ENCODE results near the gene UBAC1. TPM values are rescaled to one million over a fixed set of nuclear protein-coding genes. Genes with fewer than 3 reads are reported as not detected.

UBAC1 gene
- total RNA-seq, 4 donors from 2014 or later = 52.9 to 76.3 (median 63.5) TPM

GRCh38 chr9:135898634-135899407 is 62.4 kb downstream of the UBAC1 start:
- no peak for ATAC-seq
- peaks cover 0 to 23% (median 0%) of the 10 kb centered on the region in 3 donors for H3K4me1 ChIP-seq
- H3K27ac ChIP-seq = no peak overlapping the region
- no peaks in the 10 kb centered on the region for H3K9me3 ChIP-seq
- WGBS, 2 donors (ENCODE audit: low coverage in 1 of 2) = 66 to 77% methylated on average over 5 to 11 of the region's 11 CpGs
- H3K36me3 ChIP-seq = no peaks in the 10 kb centered on the region
- TF ChIP-seq POLR2AphosphoS5 (IDR thresholded peaks at IDR 0.05) (no peak), POLR2A (IDR thresholded peaks at IDR 0.05) (no peak), CTCF (IDR thresholded peaks at IDR 0.05) (no peak), EP300 (IDR thresholded peaks at IDR 0.05) (no peak)
- no peaks in the 10 kb centered on the region for H3K27me3 ChIP-seq
- no peak overlapping the region for H3K4me3 ChIP-seq

- no peak overlapping the region for H3K4me3 ChIP-seq
- 90 to 100% methylated on average over 1 to 2 of the region's 2 CpGs for WGBS, 2 donors (ENCODE audit: low coverage in 1 of 2)
- TF ChIP-seq CTCF (IDR thresholded peaks at IDR 0.05) (no peak), EP300 (IDR thresholded peaks at IDR 0.05) (no peak), POLR2A (IDR thresholded peaks at IDR 0.05) (no peak), POLR2AphosphoS5 (IDR thresholded peaks at IDR 0.05) (no peak)
- no peak for ATAC-seq
- H3K36me3 ChIP-seq = no peaks in the 10 kb centered on the region
- H3K4me1 ChIP-seq = peaks cover 0 to 21% (median 0%) of the 10 kb centered on the region in 3 donors
- no peaks in the 10 kb centered on the region for H3K9me3 ChIP-seq
- H3K27ac ChIP-seq = no peak overlapping the region
- no peaks in the 10 kb centered on the region for H3K27me3 ChIP-seq
These were observed 64.5 kb downstream of the UBAC1 start for GRCh38 chr9:135896626-135897025.

GRCh38 chr9:135896205-135896604 is 65.0 kb downstream of the UBAC1 start:
- 78 to 90% methylated on average over 3 of the region's 3 CpGs for WGBS, 2 donors (ENCODE audit: low coverage in 1 of 2)
- Histone ChIP-seq H3K27me3 (no peaks in the 10 kb centered on the region), H3K27ac (no peak overlapping the region), H3K36me3 (no peaks in the 10 kb centered on the region), H3K9me3 (no peaks in the 10 kb centered on the region), H3K4me1 (peaks cover 0 to 25% (median 0%) of the 10 kb centered on the region in 3 donors), H3K4me3 (no peak overlapping the region)
- no peak for TF ChIP-seq EP300 (IDR thresholded peaks at IDR 0.05)
- no peak for TF ChIP-seq CTCF (IDR thresholded peaks at IDR 0.05)
- no peak for TF ChIP-seq POLR2A (IDR thresholded peaks at IDR 0.05)
- TF ChIP-seq POLR2AphosphoS5 (IDR thresholded peaks at IDR 0.05) = no peak
- no peak for ATAC-seq

- Histone ChIP-seq H3K27me3 (no peaks in the 10 kb centered on the region), H3K36me3 (no peaks in the 10 kb centered on the region), H3K4me1 (peaks cover 0 to 34% (median 8%) of the 10 kb centered on the region in 3 donors), H3K9me3 (no peaks in the 10 kb centered on the region), H3K4me3 (no peak overlapping the region), H3K27ac (no peak overlapping the region)
- 91 to 93% methylated on average over 4 of the region's 4 CpGs for WGBS, 2 donors (ENCODE audit: low coverage in 1 of 2)
- TF ChIP-seq CTCF (IDR thresholded peaks at IDR 0.05) (no peak), POLR2AphosphoS5 (IDR thresholded peaks at IDR 0.05) (no peak), EP300 (IDR thresholded peaks at IDR 0.05) (no peak), POLR2A (IDR thresholded peaks at IDR 0.05) (no peak)
- no peak for ATAC-seq
These were observed 65.8 kb downstream of the UBAC1 start for GRCh38 chr9:135895202-135895848.
